Chondrocyte (in vitro differentiated cells): ENCODE data around the gene LYRM4. TPM values are rescaled to one million over a fixed set of nuclear protein-coding genes. Genes with fewer than 3 reads are reported as not detected.

Experiments
- DNase-seq: peaks from one replicate; pipeline ENCODE4 v3.0.0; 2021; ENCODE audit warnings: mixed read lengths, low spot score
- H3K27ac Mint-ChIP-seq: one replicate; pipeline ENCODE4 v1.8.0; 2021; ENCODE audit warnings: mild to moderate bottlenecking, moderate library complexity, mixed read lengths; ENCODE audit not compliant: unreplicated experiment
- H3K27me3 Mint-ChIP-seq: 2 replicates; pipeline ENCODE4 v1.8.0; 2021; ENCODE audit warnings: low read depth, mixed read lengths
- H3K36me3 Mint-ChIP-seq: 2 replicates; pipeline ENCODE4 v1.8.0; 2021; ENCODE audit warnings: low read depth, mixed read lengths
- H3K4me1 Mint-ChIP-seq: 2 replicates; pipeline ENCODE4 v1.8.0; 2021; ENCODE audit warnings: low read depth, mild to moderate bottlenecking, mixed read lengths
- H3K4me3 Mint-ChIP-seq: one replicate; pipeline ENCODE4 v1.8.0; 2021; ENCODE audit warnings: mild to moderate bottlenecking, moderate library complexity, mixed read lengths; ENCODE audit not compliant: unreplicated experiment
- H3K9me3 Mint-ChIP-seq: 2 replicates; pipeline ENCODE4 v1.8.0; 2021; ENCODE audit warnings: low read depth, mixed read lengths
- CTCF ChIP-seq: fragments of 200-600 bp; sonication (generic); IDR thresholded peaks from 2 replicates; pipeline ENCODE4 v1.5.0; 2021; ENCODE audit warnings: antibody characterized with exemption, mild to moderate bottlenecking, moderate library complexity
- total RNA-seq: library from RNA; stranded (reverse); gene quantifications from 3 replicates; pipeline ENCODE4 v1.2.1, GENCODE V29; 2021

The LYRM4 gene
- total RNA-seq, 1 donor from 2014 or later = 18.0 TPM

- no peak for DNase-seq
- no peaks in the 10 kb centered on the region for H3K27me3 Mint-ChIP-seq
- peaks cover 24% of the 10 kb centered on the region for H3K4me1 Mint-ChIP-seq
- H3K9me3 Mint-ChIP-seq = peaks cover 7% of the 10 kb centered on the region
- H3K36me3 Mint-ChIP-seq = no peaks in the 10 kb centered on the region
- no peak overlapping the region for H3K27ac Mint-ChIP-seq
- TF ChIP-seq CTCF = no peak
- H3K4me3 Mint-ChIP-seq = no peak overlapping the region
Measured at GRCh38 chr6:5130135-5130866, 130.4 kb downstream of the LYRM4 start.

GRCh38 chr6:5128351-5128750, 132.4 kb downstream of the LYRM4 start:
- H3K9me3 Mint-ChIP-seq = peaks cover 7% of the 10 kb centered on the region

GRCh38 chr6:5127106-5127687, 133.6 kb downstream of the LYRM4 start:
- no peak overlapping the region for H3K4me3 Mint-ChIP-seq
- peaks cover 20% of the 10 kb centered on the region for H3K4me1 Mint-ChIP-seq
- no peaks in the 10 kb centered on the region for H3K36me3 Mint-ChIP-seq
- no peaks in the 10 kb centered on the region for H3K27me3 Mint-ChIP-seq
- DNase-seq = no peak
- no peak overlapping the region for H3K27ac Mint-ChIP-seq
- no peak for TF ChIP-seq CTCF
- H3K9me3 Mint-ChIP-seq = peaks cover 7% of the 10 kb centered on the region

More at GRCh38 chr6:5128351-5128750, 132.4 kb downstream of the LYRM4 start:
- Mint-ChIP-seq H3K4me3 (no peak overlapping the region), H3K36me3 (no peaks in the 10 kb centered on the region), H3K4me1 (peaks cover 29% of the 10 kb centered on the region), H3K27me3 (no peaks in the 10 kb centered on the region), H3K27ac (no peak overlapping the region)
- DNase-seq = no peak
- TF ChIP-seq CTCF = no peak

- Mint-ChIP-seq H3K36me3 (no peaks in the 10 kb centered on the region), H3K4me3 (no peak overlapping the region), H3K27me3 (no peaks in the 10 kb centered on the region), H3K27ac (peak overlapping the region; percentile 82), H3K4me1 (peaks cover 19% of the 10 kb centered on the region), H3K9me3 (peaks cover 7% of the 10 kb centered on the region)
- DNase-seq = no peak
- no peak for TF ChIP-seq CTCF
Measured at GRCh38 chr6:5126214-5126613, 134.5 kb downstream of the LYRM4 start.

- no peak for DNase-seq
- TF ChIP-seq CTCF = no peak
- Mint-ChIP-seq H3K27me3 (no peaks in the 10 kb centered on the region), H3K4me3 (no peak overlapping the region), H3K9me3 (peaks cover 7% of the 10 kb centered on the region), H3K4me1 (peaks cover 19% of the 10 kb centered on the region), H3K36me3 (no peaks in the 10 kb centered on the region), H3K27ac (no peak overlapping the region)
Measured at GRCh38 chr6:5125152-5126006, 135.4 kb downstream of the LYRM4 start.
